Measurements from ENCODE around the gene NHSL2. TPM values are rescaled to one million over a fixed set of nuclear protein-coding genes. Genes with fewer than 3 reads are reported as not detected.

NHSL2 gene
- total RNA-seq, 1 experiment from 2014 or later: 0.07 TPM

DNA sequence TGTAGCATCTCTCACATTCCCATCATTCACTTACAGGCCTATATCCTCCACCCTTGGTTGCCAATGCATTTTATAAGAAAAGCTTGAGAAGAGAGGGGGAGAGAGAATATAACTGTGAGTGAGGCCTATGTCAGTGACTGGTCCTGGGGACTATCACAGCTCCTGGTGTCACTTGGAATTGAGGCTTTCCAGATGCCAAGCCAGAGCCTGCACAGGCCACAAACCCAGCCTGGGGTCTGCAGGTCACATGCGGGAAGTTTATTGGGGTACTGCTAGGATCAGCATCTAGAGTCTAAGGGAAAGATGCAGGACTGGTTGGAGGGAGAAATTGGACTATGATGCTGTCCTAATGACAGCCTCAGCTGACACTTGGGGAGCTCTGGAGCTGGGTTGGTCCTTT is 173.5 kb downstream of the NHSL2 start:
- POLR2A ChIA-PET (ENCODE audit: unreplicated experiment): no interaction called here
- no peak overlapping the region for H3K9ac ChIP-seq (ENCODE audit: low read length)
- DNase-seq (no peak), ATAC-seq (no peak)
- H2AFZ ChIP-seq (ENCODE audit: low read length): no peak overlapping the region
- no peak overlapping the region for H3K4me2 ChIP-seq (ENCODE audit: low read length)
- H3F3A ChIP-seq (ENCODE audit: low read length, unreplicated experiment): no peaks in the 10 kb centered on the region
- H3K9me3 ChIP-seq (ENCODE audit: low read length): no peaks in the 10 kb centered on the region
- no peak overlapping the region for H3K4me3 ChIP-seq (ENCODE audit: low read length)
- intact Hi-C loops (cut with micrococcal nuclease): no loop called here
- no peaks in the 10 kb centered on the region for H3K79me2 ChIP-seq (ENCODE audit: low read length)
- no peaks in the 10 kb centered on the region for H3K36me3 ChIP-seq (ENCODE audit: low read depth, low read length)
- no peaks in the 10 kb centered on the region for H3K4me1 ChIP-seq (ENCODE audit: insufficient read depth, low read length)
- TF ChIP-seq, protein P1, sequence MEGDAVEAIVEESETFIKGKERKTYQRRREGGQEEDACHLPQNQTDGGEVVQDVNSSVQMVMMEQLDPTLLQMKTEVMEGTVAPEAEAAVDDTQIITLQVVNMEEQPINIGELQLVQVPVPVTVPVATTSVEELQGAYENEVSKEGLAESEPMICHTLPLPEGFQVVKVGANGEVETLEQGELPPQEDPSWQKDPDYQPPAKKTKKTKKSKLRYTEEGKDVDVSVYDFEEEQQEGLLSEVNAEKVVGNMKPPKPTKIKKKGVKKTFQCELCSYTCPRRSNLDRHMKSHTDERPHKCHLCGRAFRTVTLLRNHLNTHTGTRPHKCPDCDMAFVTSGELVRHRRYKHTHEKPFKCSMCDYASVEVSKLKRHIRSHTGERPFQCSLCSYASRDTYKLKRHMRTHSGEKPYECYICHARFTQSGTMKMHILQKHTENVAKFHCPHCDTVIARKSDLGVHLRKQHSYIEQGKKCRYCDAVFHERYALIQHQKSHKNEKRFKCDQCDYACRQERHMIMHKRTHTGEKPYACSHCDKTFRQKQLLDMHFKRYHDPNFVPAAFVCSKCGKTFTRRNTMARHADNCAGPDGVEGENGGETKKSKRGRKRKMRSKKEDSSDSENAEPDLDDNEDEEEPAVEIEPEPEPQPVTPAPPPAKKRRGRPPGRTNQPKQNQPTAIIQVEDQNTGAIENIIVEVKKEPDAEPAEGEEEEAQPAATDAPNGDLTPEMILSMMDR (conservative IDR thresholded peaks at IDR 0.05; ENCODE audit: low read depth, low read length): no peak
- no peak for TF ChIP-seq EZH2phosphoT487 (IDR thresholded peaks at IDR 0.05; ENCODE audit: borderline replicate concordance, low read length)
- no peaks in the 10 kb centered on the region for H4K20me1 ChIP-seq (ENCODE audit: low read length)
- H3K9me2 ChIP-seq (replicated peaks; ENCODE audit: low read length): no peaks in the 10 kb centered on the region
- H3K27ac ChIP-seq (ENCODE audit: low read length): no peak overlapping the region
- CTCF ChIA-PET: no interaction called here
- H3K27me3 ChIP-seq (ENCODE audit: low read length): no peaks in the 10 kb centered on the region
- BruUV-seq (replicated peaks): no TSS peak

DNA sequence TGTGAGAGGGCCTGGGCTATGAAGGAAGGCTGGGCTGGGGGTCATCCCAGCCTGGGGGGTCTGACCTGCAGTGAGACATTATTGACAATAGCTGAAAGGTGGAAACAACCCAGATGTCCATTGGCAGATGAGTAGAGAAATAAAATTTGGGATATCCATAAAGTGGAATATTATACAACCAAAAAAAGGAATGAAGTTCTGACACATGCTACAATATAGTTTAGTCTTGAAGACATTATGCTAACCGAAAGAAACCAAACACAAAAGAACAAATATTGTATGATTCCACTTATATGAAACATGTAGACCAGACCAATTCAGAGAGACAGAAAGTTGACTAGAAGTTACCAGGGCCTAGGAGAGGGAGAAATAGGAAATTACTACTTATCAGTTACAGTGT is 176.3 kb downstream of the NHSL2 start:
- Histone ChIP-seq H3K79me2 (ENCODE audit: low read length) (no peaks in the 10 kb centered on the region), H3K4me3 (ENCODE audit: low read length) (no peak overlapping the region), H2AFZ (ENCODE audit: low read length) (no peak overlapping the region), H3K9ac (ENCODE audit: low read length) (no peak overlapping the region), H3K4me2 (ENCODE audit: low read length) (no peak overlapping the region), H3K9me3 (ENCODE audit: low read length) (no peaks in the 10 kb centered on the region), H3K36me3 (ENCODE audit: low read depth, low read length) (no peaks in the 10 kb centered on the region), H3K9me2 (replicated peaks; ENCODE audit: low read length) (no peaks in the 10 kb centered on the region), H3K27ac (ENCODE audit: low read length) (no peak overlapping the region), H3K27me3 (ENCODE audit: low read length) (no peaks in the 10 kb centered on the region), H3F3A (ENCODE audit: low read length, unreplicated experiment) (no peaks in the 10 kb centered on the region), H3K4me1 (ENCODE audit: insufficient read depth, low read length) (no peaks in the 10 kb centered on the region), H4K20me1 (ENCODE audit: low read length) (no peaks in the 10 kb centered on the region)
- ChIA-PET POLR2A (ENCODE audit: unreplicated experiment) (no interaction called here), CTCF (no interaction called here)
- no peak for DNase-seq
- intact Hi-C loops (cut with micrococcal nuclease): no loop called here
- no TSS peak for BruUV-seq (replicated peaks)
- ATAC-seq: no peak
- TF ChIP-seq EZH2 (IDR thresholded peaks at IDR 0.05; ENCODE audit: low read length, unreplicated experiment): no peak
- no peak for TF ChIP-seq EZH2phosphoT487 (IDR thresholded peaks at IDR 0.05; ENCODE audit: borderline replicate concordance, low read length)
- TF ChIP-seq, protein P1 (conservative IDR thresholded peaks at IDR 0.05; ENCODE audit: low read depth, low read length): no peak

DNA sequence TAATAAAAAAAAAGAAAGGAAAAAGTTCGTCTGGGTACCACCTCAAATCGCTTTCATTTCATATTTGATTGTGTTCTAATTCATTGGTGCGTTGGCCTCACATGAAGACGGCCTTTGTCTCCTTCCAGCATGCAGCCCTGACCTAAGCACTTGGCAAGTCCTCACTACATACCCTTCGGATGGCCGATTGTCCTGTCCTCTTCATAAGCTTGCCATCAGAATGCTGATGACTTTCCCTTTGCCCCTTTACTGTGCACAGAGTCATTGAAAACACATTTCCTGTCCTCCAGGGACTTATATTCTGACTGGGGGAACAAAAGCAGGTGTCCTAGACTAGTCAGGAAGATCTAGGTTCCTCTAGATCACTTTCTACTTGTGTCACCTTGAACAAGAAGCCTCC is 178.1 kb downstream of the NHSL2 start:
- Histone ChIP-seq H3K4me2 (ENCODE audit: low read length) (no peak overlapping the region), H3K9me3 (ENCODE audit: low read length) (no peaks in the 10 kb centered on the region), H3K79me2 (ENCODE audit: low read length) (no peaks in the 10 kb centered on the region), H3K27me3 (ENCODE audit: low read length) (no peaks in the 10 kb centered on the region), H3K9me2 (replicated peaks; ENCODE audit: low read length) (no peaks in the 10 kb centered on the region), H3K4me1 (ENCODE audit: insufficient read depth, low read length) (no peaks in the 10 kb centered on the region), H3K4me3 (ENCODE audit: low read length) (no peak overlapping the region), H3K9ac (ENCODE audit: low read length) (no peak overlapping the region), H3K36me3 (ENCODE audit: low read depth, low read length) (no peaks in the 10 kb centered on the region), H4K20me1 (ENCODE audit: low read length) (no peaks in the 10 kb centered on the region), H3K27ac (ENCODE audit: low read length) (no peak overlapping the region), H3F3A (ENCODE audit: low read length, unreplicated experiment) (no peaks in the 10 kb centered on the region), H2AFZ (ENCODE audit: low read length) (no peak overlapping the region)
- TF ChIP-seq EZH2 (IDR thresholded peaks at IDR 0.05; ENCODE audit: low read length, unreplicated experiment): no peak
- TF ChIP-seq, protein P1 (conservative IDR thresholded peaks at IDR 0.05; ENCODE audit: low read depth, low read length): no peak
- TF ChIP-seq EZH2phosphoT487 (IDR thresholded peaks at IDR 0.05; ENCODE audit: borderline replicate concordance, low read length): no peak
- BruUV-seq (replicated peaks): no TSS peak
- ATAC-seq (no peak), DNase-seq (no peak)
- ChIA-PET POLR2A (ENCODE audit: unreplicated experiment) (no interaction called here), CTCF (no interaction called here)
- intact Hi-C loops (cut with micrococcal nuclease): no loop called here
